ENCODE measurements around the gene TMEM128.
"Not testable (repeated sequence)": the region's sequence is repeated elsewhere in the genome, so short reads cannot be mapped to it uniquely, and the experiment has no call there.

- not testable (repeated sequence) for TF ChIP-seq CTCF (IDR thresholded peaks at IDR 0.05; ENCODE audit: low read depth, low read length); EZH2phosphoT487 (IDR thresholded peaks at IDR 0.05; ENCODE audit: low read depth)
These were observed 8.5 kb downstream of the TMEM128 start for GRCh38 chr4:4239551-4239950.

Measured in OCI-LY3 (cell line).